H1 (cell line): ENCODE results near the gene ZNF77. TPM values are rescaled to one million over a fixed set of nuclear protein-coding genes. Genes with fewer than 3 reads are reported as not detected.

Source experiments
- CTCF ChIA-PET: fragments of 300-600 bp; sonication (Branson Sonifier 250); formaldehyde crosslinking; loops from one replicate; lab custom pipeline; 2021; ENCODE audit not compliant: partially characterized antibody; lab: Charles Lee
- POLR2A ChIA-PET: fragments of 300-600 bp; sonication (Branson Sonifier 250); formaldehyde crosslinking; loops from one replicate; lab custom pipeline; 2021; ENCODE audit warnings: inconsistent platforms; ENCODE audit not compliant: partially characterized antibody; lab: Charles Lee
- DNase-seq, 2 experiments: peaks; one replicate each; pipeline versions ENCODE4 v3.0.0 to v3.0.0-alpha.2; 2010 to 2022; ENCODE audit warnings: low spot score in 2 of 2, low read depth in 1 of 2, mixed read lengths in 1 of 2
- FAIRE-seq: peaks from 2 replicates; lab custom pipeline; 2011; peaks lifted over from hg19 to GRCh38; lab: Jason Lieb, UNC
- H2AFZ ChIP-seq: 2 replicates; pipeline ENCODE4 v1.8.1; 2012; ENCODE audit warnings: low read length, inconsistent platforms
- H2AK5ac ChIP-seq: 2 replicates; pipeline ENCODE4 v1.6.1; 2013; ENCODE audit warnings: low read depth, low read length
- H2BK120ac ChIP-seq: replicated peaks from 2 replicates; pipeline ENCODE3; 2013; ENCODE audit warnings: low read depth, low read length, inconsistent platforms
- H2BK12ac ChIP-seq: 2 replicates; pipeline ENCODE4 v1.6.1; 2013; ENCODE audit warnings: low read depth, low read length
- H2BK15ac ChIP-seq: 2 replicates; pipeline ENCODE4 v1.6.1; 2013; ENCODE audit warnings: low read length
- H2BK20ac ChIP-seq: 2 replicates; pipeline ENCODE4 v1.6.1; 2013; ENCODE audit warnings: low read length
- H2BK5ac ChIP-seq: 2 replicates; pipeline ENCODE4 v1.6.1; 2013; ENCODE audit warnings: low read depth, low read length
- H3K14ac ChIP-seq: 2 replicates; pipeline ENCODE4 v1.6.1; 2013; ENCODE audit warnings: inconsistent platforms; ENCODE audit not compliant: insufficient read length
- H3K18ac ChIP-seq: 2 replicates; pipeline ENCODE4 v1.6.1; 2013; ENCODE audit warnings: low read length; ENCODE audit errors: extremely low read depth
- H3K23ac ChIP-seq: 2 replicates; pipeline ENCODE4 v1.6.1; 2013; ENCODE audit warnings: inconsistent platforms; ENCODE audit not compliant: insufficient read length
- H3K23me2 ChIP-seq: 2 replicates; pipeline ENCODE4 v1.6.1; 2013; ENCODE audit warnings: low read depth, low read length
- H3K27ac ChIP-seq: 2 replicates; pipeline ENCODE4 v1.6.1; 2011; ENCODE audit warnings: low read depth, low read length, inconsistent platforms
- H3K27me3 ChIP-seq, 4 experiments: replicated peaks in 1 of 4; 1 replicate in 1 of 4; 2 replicates in 3 of 4; pipeline versions ENCODE4 v1.6.1 to v1.8.1; 2011 to 2013; ENCODE audit warnings: low read length in 3 of 4, mild to moderate bottlenecking in 3 of 4, inconsistent platforms in 2 of 4, mixed read lengths in 2 of 4, moderate library complexity in 1 of 4; ENCODE audit not compliant: control insufficient read depth in 3 of 4, insufficient read depth in 3 of 4; ENCODE audit errors: extremely low read depth in 1 of 4
- H3K36me3 ChIP-seq, 4 experiments: 2 replicates each; pipeline versions ENCODE4 v1.6.1 to v1.8.1; 2011 to 2013; ENCODE audit warnings: mild to moderate bottlenecking in 4 of 4, low read length in 3 of 4, moderate library complexity in 2 of 4, control low read depth in 1 of 4, inconsistent platforms in 1 of 4; ENCODE audit not compliant: insufficient read depth in 4 of 4, control insufficient read depth in 2 of 4
- H3K4ac ChIP-seq: replicated peaks from 2 replicates; pipeline ENCODE3; 2013; ENCODE audit warnings: low read length, low read depth, mixed read lengths, inconsistent platforms; ENCODE audit not compliant: insufficient read length
- H3K4me1 ChIP-seq, 4 experiments: replicated peaks in 1 of 4; 1 replicate in 1 of 4; 2 replicates in 3 of 4; pipeline versions ENCODE4 v1.6.1 to v1.8.1; 2011 to 2013; ENCODE audit warnings: low read length in 3 of 4, inconsistent platforms in 2 of 4, mixed read lengths in 1 of 4; ENCODE audit not compliant: insufficient read depth in 4 of 4, control insufficient read depth in 3 of 4
- H3K4me2 ChIP-seq, 2 experiments: 2 replicates each; pipeline versions ENCODE4 v1.6.1 to v1.8.1; 2011 to 2013; ENCODE audit warnings: low read depth in 2 of 2, low read length in 2 of 2, control low read depth in 1 of 2, inconsistent platforms in 1 of 2, mild to moderate bottlenecking in 1 of 2; ENCODE audit not compliant: insufficient read depth in 1 of 2
- H3K4me3 ChIP-seq, 4 experiments: fragments of 200-600, 300-600 bp in 1 of 4; sonication (generic), shearing (Covaris generic), sonication (Bioruptor Twin) in 1 of 4; 2 replicates each; pipeline versions ENCODE4 v1.5.1 to v1.8.1; 2011 to 2016; ENCODE audit warnings: low read length in 4 of 4, low read depth in 3 of 4, control low read depth in 2 of 4, inconsistent platforms in 2 of 4, mild to moderate bottlenecking in 2 of 4, mixed read lengths in 1 of 4, moderate library complexity in 1 of 4; ENCODE audit not compliant: insufficient read depth in 2 of 4; ENCODE audit errors: extremely low read depth in 1 of 4
- H3K56ac ChIP-seq: replicated peaks from 2 replicates; pipeline ENCODE3; 2013; ENCODE audit warnings: low read depth, mild to moderate bottlenecking, mixed read lengths, low read length, inconsistent platforms; ENCODE audit not compliant: insufficient read length
- H3K79me1 ChIP-seq: 2 replicates; pipeline ENCODE4 v1.6.1; 2013; ENCODE audit warnings: low read depth, low read length, control low read depth
- H3K79me2 ChIP-seq, 2 experiments: 2 replicates each; pipeline versions ENCODE4 v1.6.1 to v1.8.1; 2012 to 2013; ENCODE audit warnings: low read length in 2 of 2, mild to moderate bottlenecking in 2 of 2, inconsistent platforms in 1 of 2; ENCODE audit not compliant: insufficient read depth in 2 of 2, control insufficient read depth in 1 of 2
- H3K9ac ChIP-seq, 4 experiments: replicated peaks in 1 of 4; 1 replicate in 1 of 4; 2 replicates in 3 of 4; pipeline versions ENCODE4 v1.6.1 to v1.8.1; 2011 to 2013; ENCODE audit warnings: low read depth in 3 of 4, low read length in 3 of 4, control low read depth in 2 of 4, mild to moderate bottlenecking in 2 of 4, moderate library complexity in 2 of 4, inconsistent platforms in 1 of 4; ENCODE audit errors: extremely low read depth in 1 of 4
- H3K9me3 ChIP-seq, 2 experiments: 2 replicates each; pipeline versions ENCODE4 v1.6.1 to v1.8.1; 2012 to 2013; ENCODE audit warnings: mild to moderate bottlenecking in 2 of 2, moderate library complexity in 2 of 2, control low read depth in 1 of 2, inconsistent platforms in 1 of 2, low read depth in 1 of 2, low read length in 1 of 2, mixed read lengths in 1 of 2; ENCODE audit not compliant: insufficient read depth in 2 of 2
- H4K20me1 ChIP-seq, 2 experiments: replicated peaks in 1 of 2; 2 replicates each; pipeline versions ENCODE3 to v1.8.1; 2011 to 2013; ENCODE audit warnings: inconsistent platforms in 2 of 2, low read length in 2 of 2, mild to moderate bottlenecking in 1 of 2; ENCODE audit not compliant: insufficient read depth in 2 of 2, control insufficient read depth in 1 of 2
- H4K5ac ChIP-seq: 2 replicates; pipeline ENCODE4 v1.6.1; 2013; ENCODE audit warnings: low read length, low read depth, mixed read lengths, inconsistent platforms; ENCODE audit not compliant: insufficient read length
- H4K8ac ChIP-seq: 2 replicates; pipeline ENCODE4 v1.8.0; 2013; ENCODE audit warnings: mild to moderate bottlenecking, moderate library complexity, low read length, inconsistent platforms; ENCODE audit not compliant: insufficient read depth; ENCODE audit errors: extremely low read depth
- H4K91ac ChIP-seq: replicated peaks from 2 replicates; pipeline ENCODE3; 2013; ENCODE audit warnings: low read length, mixed read lengths, inconsistent platforms; ENCODE audit not compliant: insufficient read length
- CBX8 ChIP-seq: fragments of 300-800, 300-1000 bp; sonication (generic); IDR thresholded peaks from 2 replicates; pipeline ENCODE4 v1.7.1; 2016; ENCODE audit warnings: low read depth, low read length, borderline replicate concordance
- E2F6 ChIP-seq: IDR thresholded peaks from 2 replicates; pipeline ENCODE4 v1.6.1; 2012; ENCODE audit warnings: inconsistent platforms
- WGBS, 2 experiments: shearing (Covaris generic) in 1 of 2; methylation state at CpG; one replicate each; pipeline versions ENCODE4 v1.1.6 to v1.1.7; 2013 to 2015; ENCODE audit warnings: low lambda C conversion rate in 2 of 2, mixed read lengths in 2 of 2, inconsistent platforms in 1 of 2, low coverage in 1 of 2, missing lambda C conversion rate in 1 of 2; ENCODE audit not compliant: insufficient replicate concordance in 2 of 2, insufficient coverage in 1 of 2, insufficient read length in 1 of 2; ENCODE audit errors: extremely low coverage in 1 of 2, missing lambda C conversion rate in 1 of 2; 5-methylcytosine and 5-hydroxymethylcytosine counted together
- polyA plus RNA-seq, 7 experiments: library from polyadenylated mRNA; depleted of rRNA in 3 of 7; stranded (reverse) in 5 of 7; unstranded in 2 of 7; fragments of >200 nt in 5 of 7; fragments of 200-250 nt in 2 of 7; gene quantifications; 1 replicate in 5 of 7; 2 replicates in 1 of 7; 4 replicates in 1 of 7; pipeline versions ENCODE4 v1.2.1 to v1.2.3, GENCODE V29; 2011 to 2013; ENCODE audit warnings: missing spikeins in 2 of 7, mixed read lengths in 2 of 7
- total RNA-seq: library from RNA; stranded (reverse); fragmentation: NEBNext Ultra II Directional; extraction: Animal tissue kit (Norgen Biotek cat#: 25700); gene quantifications from 2 replicates; pipeline ENCODE4 v1.2.1, GENCODE V29; 2021

The ZNF77 gene
- total and polyA plus RNA-seq, 2 of the 8 experiments (the other 6 are each of a cell fraction or from before 2014, with no cell fraction given): 2.9 to 4.7 TPM

GRCh38 chr19:2888731-2889224, 56.0 kb downstream of the ZNF77 start:
- WGBS, 2 experiments: 85% methylated on average over 21 of the region's 37 CpGs; no CpG with 5 or more reads in 1 of the 2 experiments
- no peak overlapping the region for H2BK15ac ChIP-seq
- no peak overlapping the region for H4K91ac ChIP-seq
- H3K4me3 ChIP-seq: no peak overlapping the region
- H3K4me1 ChIP-seq: no peaks in the 10 kb centered on the region
- H3K36me3 ChIP-seq: no peaks in the 10 kb centered on the region
- no peak overlapping the region for H3K56ac ChIP-seq
- H4K20me1 ChIP-seq: no peaks in the 10 kb centered on the region
- no peak overlapping the region for H2AK5ac ChIP-seq
- no peak overlapping the region for H2BK20ac ChIP-seq
- POLR2A ChIA-PET: interaction anchor here (1.2 kb wide), 1 partner anchor 61 kb away, joined by 3 read pairs; no protein-coding TSS in a partner anchor
- no peaks in the 10 kb centered on the region for H3K79me1 ChIP-seq
- H3K79me2 ChIP-seq: no peaks in the 10 kb centered on the region
- no peak overlapping the region for H2BK5ac ChIP-seq
- H3K23me2 ChIP-seq: no peaks in the 10 kb centered on the region
- no peak overlapping the region for H3K9ac ChIP-seq
- H4K8ac ChIP-seq: no peak overlapping the region
- H2AFZ ChIP-seq: no peak overlapping the region
- no peak overlapping the region for H3K4ac ChIP-seq
- no peak overlapping the region for H2BK12ac ChIP-seq
- TF ChIP-seq E2F6: 0 out of 2 replicates have a peak, but pooled peaks have one; percentile 27
- TF ChIP-seq CBX8: no peak
- TF ChIP-seq, all 59 proteins: peak for 1
- Histone ChIP-seq H3K27ac (no peak overlapping the region), H3K23ac (no peak overlapping the region), H3K9me3 (peaks cover 3 to 22% of the 10 kb centered on the region in 2 experiments; a peak in 3 of 4 replicates), H3K14ac (no peak overlapping the region), H3K27me3 (no peaks in the 10 kb centered on the region), H3K4me2 (no peak overlapping the region), H2BK120ac (no peak overlapping the region), H3K18ac (no peak overlapping the region), H4K5ac (no peak overlapping the region)
- FAIRE-seq: no peak
- DNase-seq: no peak
- CTCF ChIA-PET: interaction anchor here (0.6 to 2.1 kb wide), 5 partner anchors 10 to 65 kb away, joined by 3 to 11 read pairs (median 4); no protein-coding TSS in a partner anchor
